Activated CD8-positive, alpha-beta T cell treated with anti-CD3 and anti-CD28 coated beads, Interleukin-2, amount 10 ng/mL, durations not matched to agents 7 days and 5 days (primary cell): ENCODE measurements around the gene ACSL1. TPM values are rescaled to one million over a fixed set of nuclear protein-coding genes. Genes with fewer than 3 reads are reported as not detected.
"Not testable (repeated sequence)": the region's sequence is repeated elsewhere in the genome, so short reads cannot be mapped to it uniquely, and the experiment has no call there.

Source experiments
- ATAC-seq: fragments of 150-1000 bp; cut with Tn5 transposase; one replicate; pipeline ENCODE4 v1.10.0; 2021; ENCODE audit warnings: moderate library complexity
- CTCF ChIA-PET: fragments of 350-600 bp; sonication (Branson Sonifier 250); formaldehyde crosslinking; loops from one replicate; lab custom pipeline; 2021; ENCODE audit warnings: antibody characterized with exemption; lab: Charles Lee
- POLR2A ChIA-PET: fragments of 350-600 bp; sonication (Branson Sonifier 250); formaldehyde crosslinking; loops from one replicate; lab custom pipeline; 2021; ENCODE audit warnings: antibody characterized with exemption; lab: Charles Lee
- DNase-seq: peaks from one replicate; pipeline ENCODE4 v3.0.0-alpha.2; 2020
- H3K27ac Mint-ChIP-seq: one replicate; pipeline ENCODE4 v1.8.0; 2021; ENCODE audit warnings: mild to moderate bottlenecking, mixed read lengths
- H3K27me3 Mint-ChIP-seq: one replicate; pipeline ENCODE4 v1.8.0; 2021; ENCODE audit warnings: low read depth, mixed read lengths
- H3K36me3 Mint-ChIP-seq: one replicate; pipeline ENCODE4 v1.8.0; 2021; ENCODE audit warnings: low read depth, mixed read lengths
- H3K4me1 Mint-ChIP-seq: one replicate; pipeline ENCODE4 v1.8.0; 2021; ENCODE audit warnings: low read depth, mixed read lengths
- H3K4me3 Mint-ChIP-seq: one replicate; pipeline ENCODE4 v1.8.0; 2021; ENCODE audit warnings: mild to moderate bottlenecking, mixed read lengths
- H3K9me3 Mint-ChIP-seq: one replicate; pipeline ENCODE4 v1.8.0; 2022; ENCODE audit warnings: mixed read lengths; ENCODE audit not compliant: insufficient read depth
- total RNA-seq, 2 experiments: library from RNA; stranded (reverse); gene quantifications; one replicate each; pipeline ENCODE4 v1.2.3, GENCODE V29; 2021

The ACSL1 gene
- total RNA-seq, 2 experiments from 2014 or later: 7.5 to 8.7 TPM

GRCh38 chr4:184747034-184747830 lies 78.5 kb downstream of the ACSL1 start:
- Mint-ChIP-seq H3K4me1 (peaks cover 15% of the 10 kb centered on the region), H3K4me3 (no peak overlapping the region), H3K27me3 (peaks cover 5% of the 10 kb centered on the region), H3K36me3 (no peaks in the 10 kb centered on the region), H3K9me3 (no peaks in the 10 kb centered on the region), H3K27ac (no peak overlapping the region)
- ATAC-seq: no peak
- CTCF ChIA-PET: interaction anchor here (1.3 to 2.9 kb wide), 2 partner anchors 49 to 73 kb away, joined by 3 to 32 read pairs; no protein-coding TSS in a partner anchor
- no peak for DNase-seq
- POLR2A ChIA-PET: interaction anchor here (0.7 to 0.9 kb wide), 2 partner anchors 13 to 15 kb away, joined by 3 read pairs; partner anchors contain the start of gene CENPU

DNA sequence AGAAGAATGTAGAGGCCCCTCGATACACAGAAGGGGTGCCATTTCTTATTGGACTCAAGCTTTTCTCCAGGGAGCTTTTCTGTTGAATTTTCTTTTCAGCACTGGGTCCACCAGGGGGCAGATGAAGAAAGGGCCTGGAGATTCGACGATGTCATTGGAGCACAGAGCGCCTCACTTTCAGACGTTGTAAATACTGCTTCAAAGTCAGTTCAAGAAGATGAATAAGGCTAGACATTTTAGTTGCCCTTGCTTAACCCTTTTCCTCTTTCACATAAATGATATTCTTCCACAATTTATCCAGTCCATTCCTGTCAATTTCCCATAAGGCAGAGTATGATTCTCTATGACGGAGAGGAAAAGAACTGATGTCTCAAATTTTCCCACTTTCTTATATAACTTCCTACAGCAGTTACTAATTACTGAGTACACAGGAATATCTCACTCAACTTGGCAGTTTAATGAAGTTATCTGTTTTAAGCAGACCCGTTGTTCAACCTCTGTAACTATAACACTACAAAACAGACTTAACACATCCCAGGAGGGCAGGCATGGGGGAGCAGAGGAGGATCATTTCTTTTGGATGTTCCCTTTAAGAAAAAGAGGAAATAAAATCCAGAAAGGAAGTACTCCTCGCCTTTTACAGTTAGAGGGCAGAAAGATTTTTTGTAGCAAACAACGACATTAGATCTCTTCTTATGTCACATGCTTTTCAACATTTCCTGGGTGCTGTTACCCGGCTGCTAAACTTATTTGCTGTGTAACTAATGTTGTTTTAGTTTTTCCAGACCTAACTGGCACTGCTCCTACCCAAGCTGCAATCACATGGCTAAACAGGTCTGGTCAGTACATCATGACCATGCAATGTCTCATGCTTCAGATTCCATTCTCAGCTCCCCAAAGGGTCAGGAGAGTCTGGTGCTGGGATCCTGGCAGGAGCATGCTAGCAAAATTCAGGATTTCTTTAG lies 79.7 kb downstream of the ACSL1 start:
- Mint-ChIP-seq H3K4me3 (no peak overlapping the region), H3K27ac (no peak overlapping the region), H3K4me1 (peaks cover 11% of the 10 kb centered on the region), H3K27me3 (peaks cover 5% of the 10 kb centered on the region), H3K9me3 (no peaks in the 10 kb centered on the region), H3K36me3 (no peaks in the 10 kb centered on the region)
- DNase-seq: peak; percentile 84
- ChIA-PET POLR2A (interaction anchor here (1.1 to 1.3 kb wide), 2 partner anchors 12 to 80 kb away, joined by 3 to 8 read pairs; partner anchors contain the start of genes ACSL1 and CENPU), CTCF (interaction anchor here (0.5 to 2.9 kb wide), 40 partner anchors 8 to 839 kb away, joined by 3 to 32 read pairs (median 4); partner anchors contain the start of gene CENPU)
- peak; percentile 82 for ATAC-seq

GRCh38 chr4:184744236-184744635 lies 81.5 kb downstream of the ACSL1 start:
- ChIA-PET CTCF (interaction anchor here (1.0 kb wide), 2 partner anchors 8 to 10 kb away, joined by 3 to 4 read pairs; partner anchors contain the start of gene CENPU), POLR2A (no interaction called here)
- Mint-ChIP-seq H3K4me1 (peaks cover 21% of the 10 kb centered on the region), H3K4me3 (no peak overlapping the region), H3K36me3 (no peaks in the 10 kb centered on the region), H3K27ac (no peak overlapping the region), H3K9me3 (no peaks in the 10 kb centered on the region), H3K27me3 (peaks cover 5% of the 10 kb centered on the region)
- DNase-seq (no peak), ATAC-seq (no peak)

DNA sequence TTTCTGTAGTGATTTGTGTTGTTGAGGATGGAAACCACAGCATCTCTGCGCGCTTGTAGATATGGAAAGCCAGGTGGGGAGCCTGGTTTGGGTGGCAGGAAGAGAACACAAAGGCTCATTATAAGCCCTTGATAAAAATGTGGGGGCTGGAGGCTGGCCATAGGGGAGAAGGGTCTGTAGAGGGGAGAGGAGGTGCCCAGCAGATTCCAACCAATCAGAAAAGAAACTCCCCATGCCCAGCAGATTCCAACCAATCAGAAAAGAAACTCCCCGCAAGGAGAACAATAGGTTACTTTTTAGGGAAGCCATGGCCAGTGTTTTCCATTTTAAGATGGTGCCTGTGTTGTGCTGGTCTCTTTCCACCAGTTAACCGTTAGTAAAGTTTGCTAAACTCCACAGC lies 82.1 kb downstream of the ACSL1 start:
- POLR2A ChIA-PET: no interaction called here
- Mint-ChIP-seq H3K4me1 (peaks cover 21% of the 10 kb centered on the region), H3K4me3 (no peak overlapping the region), H3K27ac (no peak overlapping the region), H3K36me3 (no peaks in the 10 kb centered on the region), H3K9me3 (no peaks in the 10 kb centered on the region), H3K27me3 (peaks cover 5% of the 10 kb centered on the region)
- DNase-seq (no peak), ATAC-seq (no peak)
- CTCF ChIA-PET: interaction anchor here (1.0 kb wide), 2 partner anchors 9 to 10 kb away, joined by 3 to 4 read pairs; partner anchors contain the start of gene CENPU

- H3K36me3 Mint-ChIP-seq, H3K4me3 Mint-ChIP-seq, H3K27me3 Mint-ChIP-seq, ATAC-seq, H3K27ac Mint-ChIP-seq, H3K9me3 Mint-ChIP-seq, DNase-seq: not testable (repeated sequence)
- ChIA-PET CTCF (interaction anchor here (0.7 to 1.9 kb wide), 4 partner anchors 17 to 478 kb away, joined by 3 to 8 read pairs (median 3); no protein-coding TSS in a partner anchor), POLR2A (interaction anchor here (0.6 to 1.5 kb wide), 4 partner anchors 7 to 241 kb away, joined by 3 to 4 read pairs (median 4); partner anchors contain the start of gene CENPU)
- peaks cover 21% of the 10 kb centered on the region for H3K4me1 Mint-ChIP-seq
Measured at GRCh38 chr4:184741651-184742050, 84.1 kb downstream of the ACSL1 start.

GRCh38 chr4:184740980-184741391 lies 84.8 kb downstream of the ACSL1 start:
- H3K36me3 Mint-ChIP-seq: no peaks in the 10 kb centered on the region

DNA sequence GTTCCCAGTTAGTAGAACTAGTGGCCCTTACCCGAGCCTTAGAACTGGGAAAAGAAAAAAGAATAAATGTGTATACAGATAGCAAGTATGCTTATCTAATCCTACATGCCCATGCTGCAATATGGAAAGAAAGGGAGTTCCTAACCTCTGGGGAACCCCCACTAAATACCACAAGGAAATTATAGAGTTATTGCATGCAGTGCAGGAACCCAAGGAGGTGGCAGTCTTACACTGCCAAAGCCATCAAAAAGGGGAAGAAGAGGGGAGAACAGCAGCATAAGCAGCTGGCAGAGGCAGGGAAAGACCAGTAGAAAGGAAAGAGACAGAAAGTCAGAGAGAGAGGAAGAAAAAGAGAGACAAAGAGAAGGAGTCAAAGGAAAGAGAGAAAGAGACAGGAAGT lies 86.2 kb downstream of the ACSL1 start:
- H3K36me3 Mint-ChIP-seq, DNase-seq, CTCF ChIA-PET, H3K9me3 Mint-ChIP-seq, H3K4me3 Mint-ChIP-seq, ATAC-seq, H3K27me3 Mint-ChIP-seq, H3K27ac Mint-ChIP-seq, POLR2A ChIA-PET: not testable (repeated sequence)
- peaks cover 14% of the 10 kb centered on the region for H3K4me1 Mint-ChIP-seq

More at GRCh38 chr4:184740980-184741391, 84.8 kb downstream of the ACSL1 start:
- ChIA-PET CTCF (interaction anchor here (0.9 to 1.9 kb wide), 2 partner anchors 69 to 477 kb away, joined by 3 to 8 read pairs; no protein-coding TSS in a partner anchor), POLR2A (interaction anchor here (0.8 kb wide), 1 partner anchor 225 kb away, joined by 3 read pairs; no protein-coding TSS in a partner anchor)
- Mint-ChIP-seq H3K27ac (no peak overlapping the region), H3K4me3 (no peak overlapping the region), H3K27me3 (peaks cover 3% of the 10 kb centered on the region), H3K9me3 (no peaks in the 10 kb centered on the region), H3K4me1 (peaks cover 14% of the 10 kb centered on the region)
- ATAC-seq: no peak
- no peak for DNase-seq

DNA sequence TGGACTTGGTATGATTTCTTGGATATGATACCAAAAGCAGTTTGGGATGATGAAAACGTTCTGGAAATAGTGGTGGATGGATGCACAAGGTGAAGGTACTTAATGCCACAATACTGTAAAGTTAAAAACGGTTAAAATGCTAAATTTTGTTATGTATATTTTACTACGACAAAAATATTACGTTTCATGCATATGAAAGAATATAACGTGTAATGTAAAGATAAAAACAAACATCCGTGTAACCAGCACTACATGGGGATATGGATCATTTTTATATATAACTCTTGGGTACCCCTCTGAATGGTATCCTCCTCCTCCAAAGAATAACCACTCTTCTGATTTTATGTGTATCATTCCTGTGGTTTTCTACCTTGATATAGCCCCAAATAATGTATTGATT lies 91.0 kb downstream of the ACSL1 start:
- H3K27me3 Mint-ChIP-seq: no peaks in the 10 kb centered on the region
- ATAC-seq: no peak
- H3K4me3 Mint-ChIP-seq: peak overlapping the region; percentile 98
- no peak for DNase-seq
- ChIA-PET POLR2A (interaction anchor here (0.5 to 3.1 kb wide), 17 partner anchors 7 to 1291 kb away, joined by 3 to 29 read pairs (median 5); partner anchors contain the start of genes ACSL1, CASP3, CDKN2AIP and PRIMPOL), CTCF (interaction anchor here (0.7 to 2.4 kb wide), 11 partner anchors 10 to 522 kb away, joined by 3 to 20 read pairs (median 6); no protein-coding TSS in a partner anchor)
- peak overlapping the region; percentile 95 for H3K27ac Mint-ChIP-seq
- no peaks in the 10 kb centered on the region for H3K9me3 Mint-ChIP-seq
- peaks cover 25% of the 10 kb centered on the region for H3K36me3 Mint-ChIP-seq
- peaks cover 47% of the 10 kb centered on the region for H3K4me1 Mint-ChIP-seq

- Mint-ChIP-seq H3K4me1 (peaks cover 46% of the 10 kb centered on the region), H3K27me3 (no peaks in the 10 kb centered on the region), H3K9me3 (no peaks in the 10 kb centered on the region), H3K36me3 (peaks cover 33% of the 10 kb centered on the region), H3K27ac (peak within 1 kb of the TSS; percentile 95), H3K4me3 (peak within 1 kb of the TSS; percentile 98)
- peak; percentile 96 for DNase-seq
- peak; percentile 93 for ATAC-seq
- POLR2A ChIA-PET: interaction anchor here (0.5 to 3.1 kb wide), 39 partner anchors 8 to 1290 kb away, joined by 3 to 29 read pairs (median 5); partner anchors contain the start of genes ACSL1, CASP3, CDKN2AIP and IRF2
- CTCF ChIA-PET: interaction anchor here (0.7 to 2.4 kb wide), 15 partner anchors 9 to 523 kb away, joined by 3 to 20 read pairs (median 5); no protein-coding TSS in a partner anchor
Measured at GRCh38 chr4:184733654-184734524, 91.9 kb downstream of the ACSL1 start, which contains the start of gene CENPU. TSS of gene CENPU (minus strand) at chr4:184734096. CDS start at chr4:184734062, 34 bp downstream.

DNA sequence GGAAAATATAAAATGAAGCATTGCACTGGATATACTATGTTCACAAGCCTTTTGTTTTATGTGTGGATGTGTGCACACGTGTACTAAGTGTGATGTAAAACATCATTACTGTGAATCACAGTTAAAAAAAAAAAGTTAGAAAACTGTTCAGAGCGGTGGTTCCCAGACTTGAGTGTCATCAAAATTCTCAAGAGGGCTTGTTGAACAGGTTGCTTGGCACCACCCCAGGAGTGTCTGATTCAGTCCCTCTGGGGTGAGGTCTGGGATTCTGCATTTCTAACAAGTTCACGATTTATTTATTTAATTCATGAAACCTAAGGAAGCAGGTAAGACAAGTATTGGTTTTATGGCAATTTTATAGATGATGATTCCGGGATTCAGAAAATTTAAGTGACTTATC lies 93.6 kb downstream of the ACSL1 start:
- H3K27me3 Mint-ChIP-seq: no peaks in the 10 kb centered on the region
- ChIA-PET CTCF (interaction anchor here (1.0 to 1.5 kb wide), 2 partner anchors 30 to 83 kb away, joined by 3 to 4 read pairs; partner anchors contain the start of gene CASP3), POLR2A (interaction anchor here (0.6 to 3.1 kb wide), 4 partner anchors 11 to 462 kb away, joined by 3 to 20 read pairs (median 4); no protein-coding TSS in a partner anchor)
- H3K27ac Mint-ChIP-seq: peak overlapping the region; percentile 15
- H3K4me3 Mint-ChIP-seq: peak overlapping the region; percentile 98
- H3K4me1 Mint-ChIP-seq: peaks cover 54% of the 10 kb centered on the region
- peaks cover 47% of the 10 kb centered on the region for H3K36me3 Mint-ChIP-seq
- ATAC-seq (no peak), DNase-seq (no peak)
- no peaks in the 10 kb centered on the region for H3K9me3 Mint-ChIP-seq
